HG02623 (cell line): ENCODE data around the gene MAP1LC3B.
A peak's percentile ranks its signal among the peaks of the same experiment; 100 is the strongest.
"Not testable (repeated sequence)": the region's sequence is repeated elsewhere in the genome, so short reads cannot be mapped to it uniquely, and the experiment has no call there.

Source experiments
- ATAC-seq: cut with Tn5 transposase; IDR thresholded peaks from one replicate; pipeline ENCODE4 v1.9.1; 2021; ENCODE audit warnings: moderate library complexity; ENCODE audit not compliant: unreplicated experiment

MAP1LC3B gene

GRCh38 chr16:87380403-87380802 lies 11.7 kb upstream of the MAP1LC3B start:
- ATAC-seq = no peak

DNA sequence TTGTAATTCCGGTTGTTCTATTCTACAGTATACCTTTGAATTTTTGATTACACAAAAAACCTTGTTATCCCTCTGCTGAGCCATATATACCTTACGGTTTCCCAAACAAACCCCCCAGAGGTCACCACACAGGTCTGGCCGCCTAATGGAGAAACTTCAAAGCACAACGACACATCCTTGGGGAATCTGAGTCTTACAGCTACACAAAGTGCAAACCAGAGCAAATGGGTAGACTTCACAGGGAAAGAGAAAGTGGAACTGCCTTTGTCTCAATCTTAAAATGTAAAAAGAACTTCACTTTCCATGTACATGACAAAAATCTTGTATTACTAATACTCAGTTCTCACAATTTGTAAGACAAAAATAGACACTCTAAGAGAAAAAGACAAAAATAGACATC lies 11.3 kb upstream of the MAP1LC3B start:
- no peak for ATAC-seq

- ATAC-seq = no peak
Observed at GRCh38 chr16:87382023-87382785, 9.9 kb upstream of the MAP1LC3B start.

DNA sequence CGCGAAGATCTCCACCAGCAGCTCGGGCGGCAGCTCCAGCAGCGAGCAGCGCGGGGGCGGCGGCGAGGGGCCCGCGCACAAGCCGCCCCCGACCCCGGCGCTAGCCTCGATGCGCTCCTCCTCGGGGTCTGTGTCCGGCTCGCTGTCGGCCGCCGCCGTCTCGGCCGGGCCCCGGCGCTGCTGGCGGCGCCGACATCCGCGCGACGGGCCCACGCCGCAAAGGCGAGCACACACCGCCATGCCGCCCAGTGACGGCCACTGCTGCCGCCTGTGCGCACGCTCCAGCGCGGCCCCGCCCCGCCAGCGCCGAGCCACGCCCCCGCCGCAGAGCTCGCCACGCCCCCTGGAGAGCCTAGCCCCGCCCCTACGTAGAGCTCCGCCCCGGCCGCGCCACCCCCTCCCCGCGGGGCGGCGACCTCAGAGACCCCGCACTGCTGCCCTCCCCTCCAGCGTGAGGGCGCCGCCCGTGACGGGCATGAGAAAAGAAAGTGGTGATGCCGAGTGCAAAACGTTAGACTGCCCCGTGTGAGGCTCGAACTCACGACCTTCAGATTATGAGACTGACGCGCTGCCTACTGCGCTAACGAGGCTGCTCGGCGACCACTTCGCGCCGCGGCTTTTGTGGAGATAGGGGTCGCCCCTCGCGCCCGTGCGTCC lies 8.5 kb upstream of the MAP1LC3B start, which contains the start of gene FBXO31:
Gene FBXO31 (minus strand): TSS at position 272 of the 657 bp plus-strand sequence. CDS start 32 bp downstream, at position 240.
- peak; percentile 38 for ATAC-seq

DNA sequence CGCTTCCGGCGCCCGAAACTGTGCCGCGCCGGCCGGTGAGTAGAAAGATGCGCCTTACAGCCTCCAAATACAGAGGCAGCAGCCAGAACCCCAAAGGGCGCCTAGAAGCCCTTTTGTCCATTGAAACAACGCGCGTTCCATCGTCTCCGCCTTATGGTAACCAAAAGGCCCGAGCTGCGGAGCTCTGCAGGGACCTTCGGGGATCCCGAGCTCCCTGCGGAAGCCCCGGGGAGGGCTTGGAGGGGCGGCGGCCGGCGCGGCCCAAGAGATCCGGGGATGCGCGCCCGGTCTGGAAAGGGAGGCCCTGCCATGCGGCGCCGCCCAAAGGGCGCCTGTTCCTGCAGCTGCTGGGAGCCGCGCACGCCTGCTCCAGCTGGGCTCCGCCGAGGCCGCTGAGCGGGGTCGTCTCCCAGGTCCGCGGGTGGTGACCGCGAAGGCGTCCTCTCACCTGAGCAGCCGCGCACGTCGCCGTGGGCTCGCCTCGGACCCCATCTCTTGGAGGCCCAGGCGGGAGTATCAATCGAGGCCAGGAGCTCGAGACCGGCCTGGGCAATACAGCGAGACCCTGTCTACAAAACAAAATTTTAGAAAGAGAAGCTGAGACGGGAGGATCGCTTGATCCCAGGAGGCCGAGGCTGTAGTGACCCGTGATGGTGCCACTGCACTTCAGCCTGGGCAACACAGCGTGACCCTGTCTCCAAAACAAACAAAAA lies 7.8 kb upstream of the MAP1LC3B start:
- peak; percentile 2 for ATAC-seq

DNA sequence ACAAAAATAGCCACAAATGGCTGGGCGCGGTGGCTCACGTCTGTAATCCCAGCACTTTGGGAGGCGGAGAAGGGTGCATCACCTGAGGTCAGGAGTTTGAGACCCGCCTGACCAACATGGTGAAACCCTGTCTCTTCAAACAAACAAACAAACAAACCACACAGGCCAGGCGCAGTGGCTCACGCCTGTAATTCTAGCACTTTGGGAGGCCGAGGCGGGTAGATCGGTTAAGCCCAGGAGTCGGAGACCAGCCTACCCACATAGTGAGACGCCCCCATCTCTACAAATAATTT lies 7.3 kb upstream of the MAP1LC3B start:
- ATAC-seq = not testable (repeated sequence)

DNA sequence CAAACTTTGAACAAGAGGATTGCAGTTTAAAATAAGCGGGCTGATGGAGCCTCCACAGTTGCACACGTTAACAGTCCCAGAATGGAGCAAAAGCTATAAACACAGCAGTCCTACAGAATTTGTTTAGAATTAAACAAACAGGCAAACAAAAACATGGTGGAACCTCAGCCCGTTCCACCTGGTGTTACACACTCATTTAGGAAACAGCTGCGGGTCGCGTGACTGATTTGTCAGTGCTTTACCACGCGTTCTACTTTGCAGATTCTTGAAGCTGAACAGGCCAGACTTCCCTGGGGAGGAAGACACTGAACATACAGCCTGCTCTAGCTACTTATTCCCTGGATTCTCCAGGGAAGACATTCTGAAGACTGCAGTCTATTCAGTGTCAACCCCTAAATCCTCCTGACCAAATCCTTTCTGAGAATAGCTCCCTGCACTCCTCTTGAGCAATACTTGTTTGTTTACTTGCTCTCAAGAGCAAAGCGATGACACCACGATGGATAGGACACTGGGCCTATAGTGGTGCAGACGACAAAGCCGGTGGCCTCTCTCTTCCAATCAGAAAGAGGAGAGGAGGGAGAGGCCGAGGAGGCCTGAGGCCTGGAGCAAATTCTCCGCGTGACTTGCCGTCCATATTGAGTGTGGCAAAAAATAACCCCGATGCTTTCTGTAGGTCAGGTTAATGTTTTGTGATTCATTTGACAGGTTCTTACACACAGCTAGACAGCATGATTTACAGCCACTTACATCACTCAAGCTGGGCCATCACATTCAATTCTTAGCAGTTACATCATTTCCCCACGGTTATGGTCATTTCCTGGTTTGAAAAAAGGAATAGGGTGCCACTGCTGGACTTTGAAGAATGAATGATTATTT lies 4.0 kb upstream of the MAP1LC3B start:
- ATAC-seq = peak; percentile 43

DNA sequence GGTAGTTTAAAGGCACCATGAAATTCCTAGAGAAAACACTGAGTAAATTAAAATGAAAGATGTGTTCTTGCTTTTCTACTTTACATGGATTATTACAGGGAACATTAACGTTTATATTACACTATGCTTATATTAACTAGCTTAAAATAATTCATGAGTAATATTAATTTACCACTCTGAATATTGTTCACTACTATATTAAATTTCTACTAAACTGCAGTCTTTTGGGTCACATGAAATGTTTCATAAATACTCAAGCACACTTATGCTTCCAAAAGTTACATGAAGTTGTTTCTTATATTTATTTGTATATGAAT lies 3.4 kb upstream of the MAP1LC3B start:
- ATAC-seq = no peak

DNA sequence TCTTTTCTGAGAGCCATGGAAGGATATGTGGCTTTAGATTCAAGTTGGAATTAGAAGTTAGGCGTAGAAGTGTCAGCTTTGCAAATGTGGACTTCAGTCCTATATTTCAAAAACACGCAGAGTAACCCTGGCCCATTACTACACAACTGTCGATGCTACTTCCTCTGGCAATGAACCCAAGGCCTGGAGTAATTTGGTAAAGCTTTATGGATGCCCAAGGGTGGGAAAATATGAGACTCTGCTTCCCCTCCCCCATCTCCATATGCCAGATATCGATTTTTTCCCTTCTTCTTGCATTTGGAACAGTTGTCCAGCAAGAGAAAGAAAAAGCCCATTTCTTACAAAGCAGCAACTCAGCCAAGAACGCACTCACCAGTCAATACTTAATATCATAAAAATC lies 2.9 kb upstream of the MAP1LC3B start:
- ATAC-seq = no peak

- ATAC-seq = not testable (repeated sequence)
Observed at GRCh38 chr16:87389914-87390313, 2.2 kb upstream of the MAP1LC3B start.

- ATAC-seq = no peak
Observed at GRCh38 chr16:87390641-87391323, 1.4 kb upstream of the MAP1LC3B start.

GRCh38 chr16:87391324-87391949 lies 699 bp upstream of the MAP1LC3B start:
- peak; percentile 6 for ATAC-seq

DNA sequence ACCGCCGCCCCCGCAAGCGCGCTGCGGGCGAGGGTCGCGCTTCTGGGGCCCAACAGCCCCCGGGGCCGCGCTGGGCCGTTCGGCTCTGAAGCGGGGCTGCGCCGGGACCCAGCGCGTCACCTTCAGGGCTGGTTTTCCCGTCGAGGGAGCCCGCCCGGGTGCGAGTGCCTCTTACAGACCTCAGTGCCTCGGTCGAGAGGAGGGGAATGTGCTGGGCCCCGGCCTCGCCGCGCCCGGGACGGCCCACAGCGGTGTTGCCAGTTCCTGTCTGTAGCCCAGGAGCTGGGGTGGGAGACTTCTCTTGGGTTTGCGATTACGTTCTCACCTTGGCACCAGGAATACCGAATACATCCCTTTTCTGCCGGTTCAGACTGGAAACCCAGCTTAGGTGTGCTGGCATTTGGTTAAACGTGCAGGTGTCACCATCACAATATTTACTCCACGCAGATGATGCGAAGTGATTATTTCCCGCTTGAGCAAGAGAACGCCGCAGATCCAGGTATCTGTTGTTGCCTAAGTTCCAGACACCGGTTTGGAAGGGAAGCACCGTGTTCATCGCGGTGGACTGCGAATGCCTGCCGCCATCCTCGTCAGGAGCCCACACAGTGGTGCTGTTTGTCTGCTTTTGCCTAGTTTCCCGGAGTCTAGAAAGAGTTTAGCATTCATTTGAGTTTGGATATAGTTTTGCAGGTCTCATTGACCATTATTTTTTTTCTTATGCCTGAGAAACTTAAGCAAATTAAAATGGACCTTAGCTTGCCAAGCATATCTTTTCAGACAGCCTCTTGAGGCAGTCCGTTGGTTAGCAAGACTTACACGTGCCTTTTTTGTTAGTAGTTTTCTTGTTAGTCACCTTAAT lies 914 bp downstream of the MAP1LC3B start:
- peak; percentile 3 for ATAC-seq

DNA sequence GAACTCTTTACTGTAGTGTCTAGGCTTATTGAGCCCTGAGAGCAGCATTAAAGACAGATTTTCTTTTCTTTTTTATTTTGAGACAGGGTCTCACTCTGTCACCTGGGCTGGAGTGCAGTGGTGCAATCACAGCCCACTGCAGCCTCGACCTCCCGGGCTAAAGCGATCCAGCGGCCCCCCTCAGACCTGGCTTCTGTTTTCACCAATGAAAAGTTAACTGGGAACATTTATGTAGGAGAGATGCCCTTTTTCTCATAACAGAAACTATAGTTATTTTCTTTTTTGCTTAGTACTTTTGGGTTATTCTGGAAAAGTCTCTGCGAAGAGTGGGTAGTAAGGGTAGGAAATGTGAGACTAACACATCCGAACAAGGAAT lies 1.5 kb downstream of the MAP1LC3B start:
- ATAC-seq = no peak

DNA sequence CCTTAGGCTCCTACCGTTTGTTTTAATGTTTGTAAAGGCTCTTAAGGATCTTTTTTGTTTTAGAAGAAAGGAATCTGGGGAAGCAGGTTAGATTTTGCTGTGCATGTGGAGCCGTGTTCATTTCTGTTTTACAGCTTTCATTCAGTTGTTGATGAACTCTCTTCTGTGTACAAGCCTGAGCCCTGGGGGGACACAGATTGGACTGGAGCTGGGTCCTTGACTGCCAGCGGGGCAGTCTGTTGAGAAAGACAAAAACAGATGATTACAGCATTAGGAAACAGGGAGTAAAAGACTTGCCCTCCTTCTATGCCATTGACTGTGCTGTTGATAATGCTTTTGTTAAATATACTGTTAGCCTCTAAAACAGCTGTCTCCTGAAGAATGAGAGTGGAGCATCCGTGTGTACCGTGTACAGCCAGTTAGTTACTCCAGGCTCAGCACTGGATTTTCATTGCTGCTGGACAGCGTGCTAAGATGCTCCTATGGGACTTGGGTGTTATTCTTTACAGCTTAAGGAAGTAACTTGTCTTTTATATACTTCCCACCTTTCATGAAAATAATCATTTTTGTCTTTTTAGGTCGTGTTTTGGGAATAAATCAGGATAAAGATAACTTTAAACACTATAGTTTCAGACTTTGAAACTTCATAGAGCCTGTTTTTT lies 3.2 kb downstream of the MAP1LC3B start:
- ATAC-seq = no peak

DNA sequence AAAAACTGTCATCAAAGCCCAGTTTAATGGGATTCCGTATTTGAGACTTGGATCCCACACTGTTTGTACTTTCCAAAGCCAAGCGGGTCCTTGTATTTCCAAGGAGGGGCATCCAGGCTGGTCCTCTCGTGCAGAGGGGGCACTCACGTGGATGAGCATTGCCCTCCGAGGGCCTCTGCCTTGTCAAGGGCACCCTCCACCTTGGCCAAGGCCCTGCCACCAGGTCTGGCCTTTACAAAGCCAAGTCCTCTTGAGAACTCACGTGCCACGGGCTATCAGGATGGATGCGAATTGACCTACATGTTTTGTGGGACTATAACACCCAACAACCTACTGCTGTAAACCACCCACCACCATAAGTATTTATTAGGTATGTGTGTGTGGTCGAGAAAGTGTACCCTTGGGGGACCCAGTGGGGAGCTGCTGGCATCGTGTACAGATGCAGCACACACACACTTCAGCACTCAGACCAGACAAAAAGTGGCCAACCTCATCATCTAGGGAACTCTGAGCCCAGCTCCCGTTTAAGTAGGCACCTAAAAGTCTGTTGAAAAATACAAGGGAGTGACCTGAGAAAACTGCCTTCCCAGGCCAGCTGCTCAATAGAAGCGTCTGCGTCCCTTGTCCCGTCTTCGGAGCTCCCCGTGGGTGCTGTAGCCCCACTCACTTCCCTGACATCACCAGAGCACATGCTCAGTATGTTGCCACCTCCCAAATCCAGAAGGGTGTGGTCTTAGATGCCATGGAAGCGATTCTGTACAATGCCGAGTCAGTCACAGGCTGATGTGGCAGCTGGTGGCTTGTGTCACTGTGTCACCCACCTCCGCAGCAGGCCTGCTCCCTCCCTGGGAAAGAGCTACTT lies 12.9 kb downstream of the MAP1LC3B start:
- no peak for ATAC-seq

- ATAC-seq = no peak
Observed at GRCh38 chr16:87406495-87407088, 14.5 kb downstream of the MAP1LC3B start.
